Endothelial cell (in vitro differentiated cells): ENCODE measurements around the gene PTPRD. TPM values are rescaled to one million over a fixed set of nuclear protein-coding genes. Genes with fewer than 3 reads are reported as not detected.

ENCODE experiments used
- DNase-seq: peaks from one replicate; pipeline ENCODE4 v3.0.0; 2021; ENCODE audit warnings: low spot score
- H3K27ac Mint-ChIP-seq: one replicate; pipeline ENCODE4 v1.8.0; 2021; ENCODE audit warnings: mixed read lengths, inconsistent platforms; ENCODE audit not compliant: unreplicated experiment
- H3K27me3 Mint-ChIP-seq: one replicate; pipeline ENCODE4 v1.8.0; 2021; ENCODE audit warnings: mild to moderate bottlenecking, moderate library complexity, mixed read lengths, inconsistent platforms; ENCODE audit not compliant: unreplicated experiment
- H3K36me3 Mint-ChIP-seq: one replicate; pipeline ENCODE4 v1.8.0; 2021; ENCODE audit warnings: mild to moderate bottlenecking, low read depth, mixed read lengths, inconsistent platforms; ENCODE audit not compliant: unreplicated experiment
- H3K4me1 Mint-ChIP-seq: one replicate; pipeline ENCODE4 v1.8.0; 2021; ENCODE audit warnings: mild to moderate bottlenecking, mixed read lengths, inconsistent platforms; ENCODE audit not compliant: unreplicated experiment
- H3K4me3 Mint-ChIP-seq: one replicate; pipeline ENCODE4 v1.8.0; 2021; ENCODE audit warnings: mild to moderate bottlenecking, mixed read lengths, inconsistent platforms; ENCODE audit not compliant: unreplicated experiment
- H3K9me3 Mint-ChIP-seq: one replicate; pipeline ENCODE4 v1.8.0; 2021; ENCODE audit warnings: mixed read lengths, inconsistent platforms; ENCODE audit not compliant: unreplicated experiment
- total RNA-seq: library from RNA; stranded (reverse); fragmentation: NEBNext Ultra II Directional; extraction: Animal tissue kit (Norgen Biotek cat#: 25700); gene quantifications from one replicate; pipeline ENCODE4 v1.2.1, GENCODE V29; 2021; ENCODE audit not compliant: unreplicated experiment
- TF ChIP-seq, protein P1 (sequence below): fragments of 200-600 bp; sonication (generic); IDR thresholded peaks from one replicate; pipeline ENCODE4 v1.5.0; 2021; ENCODE audit warnings: antibody characterized with exemption; ENCODE audit not compliant: unreplicated experiment

The PTPRD gene
- total RNA-seq, 1 donor from 2014 or later: 47.8 TPM

DNA sequence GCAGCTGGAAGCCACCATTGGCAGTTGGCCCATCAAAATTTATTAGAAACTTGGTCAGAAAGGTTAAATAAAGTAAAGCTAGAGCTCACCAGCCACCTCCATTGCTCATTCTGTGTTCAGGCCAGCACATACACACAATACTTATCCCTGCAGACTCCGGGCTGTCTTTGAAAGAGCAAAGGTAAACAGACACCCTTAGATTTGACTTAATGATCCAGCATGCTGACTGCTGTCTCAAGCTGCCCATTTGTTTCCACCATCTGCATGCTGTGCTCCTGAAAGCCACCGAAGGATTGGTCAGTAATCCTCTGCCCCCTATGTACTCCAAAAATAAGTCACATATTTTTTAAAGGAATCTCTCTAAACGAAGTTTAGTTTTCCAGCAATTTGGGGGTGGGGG is 1753.4 kb downstream of the PTPRD start:
- Mint-ChIP-seq H3K4me1 (peaks cover 6% of the 10 kb centered on the region), H3K27me3 (peaks cover 7% of the 10 kb centered on the region), H3K27ac (peak overlapping the region; percentile 22), H3K4me3 (peak overlapping the region; percentile 86), H3K36me3 (no peaks in the 10 kb centered on the region), H3K9me3 (no peaks in the 10 kb centered on the region)
- TF ChIP-seq, protein P1, sequence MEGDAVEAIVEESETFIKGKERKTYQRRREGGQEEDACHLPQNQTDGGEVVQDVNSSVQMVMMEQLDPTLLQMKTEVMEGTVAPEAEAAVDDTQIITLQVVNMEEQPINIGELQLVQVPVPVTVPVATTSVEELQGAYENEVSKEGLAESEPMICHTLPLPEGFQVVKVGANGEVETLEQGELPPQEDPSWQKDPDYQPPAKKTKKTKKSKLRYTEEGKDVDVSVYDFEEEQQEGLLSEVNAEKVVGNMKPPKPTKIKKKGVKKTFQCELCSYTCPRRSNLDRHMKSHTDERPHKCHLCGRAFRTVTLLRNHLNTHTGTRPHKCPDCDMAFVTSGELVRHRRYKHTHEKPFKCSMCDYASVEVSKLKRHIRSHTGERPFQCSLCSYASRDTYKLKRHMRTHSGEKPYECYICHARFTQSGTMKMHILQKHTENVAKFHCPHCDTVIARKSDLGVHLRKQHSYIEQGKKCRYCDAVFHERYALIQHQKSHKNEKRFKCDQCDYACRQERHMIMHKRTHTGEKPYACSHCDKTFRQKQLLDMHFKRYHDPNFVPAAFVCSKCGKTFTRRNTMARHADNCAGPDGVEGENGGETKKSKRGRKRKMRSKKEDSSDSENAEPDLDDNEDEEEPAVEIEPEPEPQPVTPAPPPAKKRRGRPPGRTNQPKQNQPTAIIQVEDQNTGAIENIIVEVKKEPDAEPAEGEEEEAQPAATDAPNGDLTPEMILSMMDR: no peak
- no peak for DNase-seq

DNA sequence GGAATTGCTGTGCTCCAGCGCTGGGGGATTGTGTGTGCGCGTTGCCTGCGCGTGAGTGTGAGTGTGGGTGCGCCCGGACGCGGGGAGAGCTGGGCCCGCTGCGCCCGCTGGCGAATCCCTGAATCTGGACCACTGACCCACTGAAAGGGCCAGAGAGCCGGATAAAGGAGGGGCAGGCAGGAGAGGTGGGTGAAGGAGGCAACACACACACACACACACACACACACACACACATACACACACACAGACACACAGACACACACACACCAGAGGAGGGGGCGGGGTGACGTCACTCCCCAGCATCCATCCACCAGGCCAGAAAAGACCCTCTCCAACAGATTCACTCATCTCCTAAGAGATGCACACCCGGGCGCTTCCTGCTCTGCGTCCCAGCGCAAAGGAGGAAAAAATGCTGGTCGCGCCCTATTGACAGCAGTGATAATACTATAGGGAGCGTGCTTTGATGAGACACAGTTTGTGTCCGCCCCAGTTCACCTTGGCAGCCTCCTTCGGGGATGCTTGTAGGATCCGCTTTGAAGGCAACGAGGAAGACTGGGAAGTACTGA is 1754.1 kb downstream of the PTPRD start:
- Mint-ChIP-seq H3K27me3 (peaks cover 7% of the 10 kb centered on the region), H3K4me3 (peak overlapping the region; percentile 89), H3K27ac (no peak overlapping the region), H3K36me3 (no peaks in the 10 kb centered on the region), H3K4me1 (peaks cover 6% of the 10 kb centered on the region), H3K9me3 (no peaks in the 10 kb centered on the region)
- TF ChIP-seq, protein P1: no peak
- DNase-seq: peak; percentile 7

DNA sequence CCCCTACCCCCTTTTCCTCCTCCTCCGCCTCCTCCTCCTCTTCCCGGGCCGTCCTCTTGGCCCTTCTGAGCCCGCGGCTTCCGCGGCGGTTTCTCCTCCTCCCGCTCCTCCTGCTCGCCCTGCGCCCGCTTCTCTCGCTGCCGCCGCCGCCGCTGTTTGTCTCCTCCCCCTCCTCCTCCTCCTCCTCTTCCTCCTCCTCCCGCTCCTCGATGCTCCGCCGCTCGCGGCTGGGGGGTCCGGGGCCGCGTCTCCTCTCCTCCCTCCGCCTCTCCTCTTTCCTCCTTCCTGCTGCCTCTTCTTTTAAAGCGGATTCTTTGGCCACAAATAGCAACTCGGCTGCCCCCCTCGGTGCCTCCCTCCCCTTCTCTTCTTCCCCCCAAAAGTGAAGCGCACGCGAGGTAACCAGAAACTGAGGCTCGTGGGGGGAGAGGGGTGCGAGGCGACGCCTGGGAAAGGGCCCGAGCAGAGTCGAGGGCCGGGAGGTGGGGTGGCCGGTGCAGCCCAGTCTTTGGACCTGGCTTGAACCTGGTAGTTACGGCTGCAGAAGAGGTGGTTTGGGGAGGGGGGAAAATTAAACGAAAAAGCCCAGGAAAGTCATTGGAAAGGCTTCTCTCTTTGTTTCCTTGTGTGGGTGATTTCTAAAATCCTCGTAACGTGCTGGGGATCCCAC is 1754.7 kb downstream of the PTPRD start:
- TF ChIP-seq, protein P1: no peak
- peaks cover 6% of the 10 kb centered on the region for H3K4me1 Mint-ChIP-seq
- H3K27ac Mint-ChIP-seq: no peak overlapping the region
- H3K4me3 Mint-ChIP-seq: peak overlapping the region; percentile 89
- DNase-seq: peak; percentile 52
- H3K9me3 Mint-ChIP-seq: no peaks in the 10 kb centered on the region
- peaks cover 7% of the 10 kb centered on the region for H3K27me3 Mint-ChIP-seq
- no peaks in the 10 kb centered on the region for H3K36me3 Mint-ChIP-seq

DNA sequence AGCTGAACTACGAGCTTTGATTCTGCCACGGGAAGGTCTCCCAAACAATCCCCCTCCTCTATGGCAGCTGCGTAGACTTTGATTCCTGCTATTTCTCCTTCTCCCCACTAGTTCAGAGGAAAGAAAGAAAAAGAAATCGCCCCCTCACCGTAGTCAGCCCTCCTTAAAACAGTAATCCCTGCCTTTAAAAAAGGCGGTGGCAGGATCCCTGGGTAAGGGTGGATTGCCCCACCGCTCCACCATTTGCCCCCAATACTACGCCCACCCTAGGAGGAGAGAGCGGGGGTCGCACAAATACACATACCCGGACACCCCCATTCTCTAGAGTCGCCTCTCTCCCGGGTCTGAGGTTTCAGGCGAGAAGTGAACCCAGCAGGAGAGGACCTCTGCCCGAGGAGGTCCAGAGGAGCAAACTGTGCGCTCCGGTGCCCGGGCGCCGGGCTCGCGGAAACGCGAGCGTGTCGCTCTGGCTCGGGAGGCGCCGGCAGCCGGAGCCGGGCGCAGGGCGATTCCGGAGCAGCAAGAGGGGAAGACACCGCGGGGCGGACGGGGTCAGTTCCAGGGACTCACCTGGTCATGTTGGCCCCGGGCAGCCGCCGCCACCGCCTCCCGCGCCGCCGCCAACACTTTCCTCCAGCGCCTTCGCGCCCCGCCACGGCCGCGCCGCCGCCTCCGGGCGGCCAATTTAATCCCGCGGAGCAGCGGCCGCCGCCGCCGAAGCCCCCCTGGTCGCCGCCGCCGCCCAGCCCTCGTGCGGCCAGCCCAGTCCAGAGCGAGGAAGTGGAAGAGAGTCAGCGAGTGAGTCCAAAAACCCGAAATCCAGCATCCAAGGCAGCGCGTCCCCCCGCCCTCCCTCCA is 1755.5 kb downstream of the PTPRD start:
- Mint-ChIP-seq H3K27ac (no peak overlapping the region), H3K27me3 (peaks cover 7% of the 10 kb centered on the region), H3K36me3 (no peaks in the 10 kb centered on the region), H3K4me3 (peak overlapping the region; percentile 95), H3K4me1 (peaks cover 6% of the 10 kb centered on the region), H3K9me3 (no peaks in the 10 kb centered on the region)
- TF ChIP-seq, protein P1: no peak
- DNase-seq: peak; percentile 52
